Renal cortical epithelial cell (primary cell): ENCODE measurements around the gene STX8. TPM values are rescaled to one million over a fixed set of nuclear protein-coding genes. Genes with fewer than 3 reads are reported as not detected.
"Not testable (repeated sequence)": the region's sequence is repeated elsewhere in the genome, so short reads cannot be mapped to it uniquely, and the experiment has no call there.

Source experiments
- DNase-seq: peaks from one replicate; pipeline ENCODE4 v3.0.0-alpha.2; 2011; ENCODE audit warnings: low read depth
- total RNA-seq: library from RNA; depleted of rRNA; stranded (reverse); fragments of >200 nt; gene quantifications from 2 replicates; pipeline ENCODE4 v1.2.3, GENCODE V29; 2014

The STX8 gene
- total RNA-seq, 1 donor from 2014 or later = 76.6 TPM

- DNase-seq = peak; percentile 21
Measured at GRCh38 chr17:9401434-9401833, 174.2 kb downstream of the STX8 start.

GRCh38 chr17:9389111-9389527, 186.5 kb downstream of the STX8 start:
- DNase-seq = peak; percentile 99

- peak; percentile 94 for DNase-seq
Measured at GRCh38 chr17:9386401-9386800, 189.2 kb downstream of the STX8 start.

- no peak for DNase-seq
Measured at GRCh38 chr17:9383826-9384225, 191.8 kb downstream of the STX8 start.

GRCh38 chr17:9382626-9383025, 193.0 kb downstream of the STX8 start:
- no peak for DNase-seq

- DNase-seq = no peak
Measured at GRCh38 chr17:9381068-9381467, 194.6 kb downstream of the STX8 start.

GRCh38 chr17:9380361-9380760, 195.3 kb downstream of the STX8 start:
- no peak for DNase-seq

GRCh38 chr17:9376177-9376576, 199.4 kb downstream of the STX8 start:
- DNase-seq = not testable (repeated sequence)

GRCh38 chr17:9371019-9371418, 204.6 kb downstream of the STX8 start:
- peak; percentile 91 for DNase-seq

- DNase-seq = peak; percentile 50
Measured at GRCh38 chr17:9370467-9370866, 205.2 kb downstream of the STX8 start.

- DNase-seq = peak; percentile 10
Measured at GRCh38 chr17:9368631-9369030, 207.0 kb downstream of the STX8 start.

- DNase-seq = no peak
Measured at GRCh38 chr17:9367156-9367555, 208.5 kb downstream of the STX8 start.

GRCh38 chr17:9364837-9365430, 210.7 kb downstream of the STX8 start:
- DNase-seq = no peak

- DNase-seq = peak; percentile 33
Measured at GRCh38 chr17:9363440-9364350, 211.9 kb downstream of the STX8 start.

- peak; percentile 84 for DNase-seq
Measured at GRCh38 chr17:9361188-9361955, 214.2 kb downstream of the STX8 start.

- DNase-seq = peak; percentile 45
Measured at GRCh38 chr17:9360677-9361081, 214.9 kb downstream of the STX8 start.

GRCh38 chr17:9356488-9356911, 219.1 kb downstream of the STX8 start:
- DNase-seq = no peak

- no peak for DNase-seq
Measured at GRCh38 chr17:9355846-9356245, 219.8 kb downstream of the STX8 start.

- not testable (repeated sequence) for DNase-seq
Measured at GRCh38 chr17:9355231-9355630, 220.4 kb downstream of the STX8 start.

GRCh38 chr17:9350080-9350479, 225.5 kb downstream of the STX8 start:
- DNase-seq = peak; percentile 30

- DNase-seq = peak; percentile 4
Measured at GRCh38 chr17:9346296-9346926, 229.2 kb downstream of the STX8 start.

GRCh38 chr17:9343516-9343915, 232.1 kb downstream of the STX8 start:
- DNase-seq = no peak
